ENCODE measurements around the gene ACTN1. TPM values are rescaled to one million over a fixed set of nuclear protein-coding genes. Genes with fewer than 3 reads are reported as not detected.

The ACTN1 gene
- total and polyA plus RNA-seq, 8 donors: 24.4 to 133 (median 49.0) TPM

DNA sequence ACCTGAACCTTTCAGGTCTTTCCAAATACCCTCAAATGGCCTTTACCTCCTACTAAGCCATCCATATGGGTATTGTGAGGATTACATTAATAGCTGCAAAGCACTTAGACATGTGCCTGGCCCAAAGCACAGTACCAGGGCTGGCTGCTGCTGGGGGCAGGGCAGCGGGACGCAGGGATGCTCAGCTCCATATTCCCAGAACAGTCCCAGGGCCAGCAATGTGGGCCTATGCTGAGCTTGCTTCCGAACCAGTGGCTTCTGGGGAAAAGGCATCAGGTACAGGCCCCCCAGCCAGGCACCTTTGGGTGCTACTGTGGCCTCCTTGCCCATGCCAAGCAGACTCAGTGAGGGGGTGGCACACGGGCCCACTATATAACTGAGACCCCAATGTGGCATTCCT is 10.4 kb downstream of the ACTN1 start:
- TF ChIP-seq, protein P1, sequence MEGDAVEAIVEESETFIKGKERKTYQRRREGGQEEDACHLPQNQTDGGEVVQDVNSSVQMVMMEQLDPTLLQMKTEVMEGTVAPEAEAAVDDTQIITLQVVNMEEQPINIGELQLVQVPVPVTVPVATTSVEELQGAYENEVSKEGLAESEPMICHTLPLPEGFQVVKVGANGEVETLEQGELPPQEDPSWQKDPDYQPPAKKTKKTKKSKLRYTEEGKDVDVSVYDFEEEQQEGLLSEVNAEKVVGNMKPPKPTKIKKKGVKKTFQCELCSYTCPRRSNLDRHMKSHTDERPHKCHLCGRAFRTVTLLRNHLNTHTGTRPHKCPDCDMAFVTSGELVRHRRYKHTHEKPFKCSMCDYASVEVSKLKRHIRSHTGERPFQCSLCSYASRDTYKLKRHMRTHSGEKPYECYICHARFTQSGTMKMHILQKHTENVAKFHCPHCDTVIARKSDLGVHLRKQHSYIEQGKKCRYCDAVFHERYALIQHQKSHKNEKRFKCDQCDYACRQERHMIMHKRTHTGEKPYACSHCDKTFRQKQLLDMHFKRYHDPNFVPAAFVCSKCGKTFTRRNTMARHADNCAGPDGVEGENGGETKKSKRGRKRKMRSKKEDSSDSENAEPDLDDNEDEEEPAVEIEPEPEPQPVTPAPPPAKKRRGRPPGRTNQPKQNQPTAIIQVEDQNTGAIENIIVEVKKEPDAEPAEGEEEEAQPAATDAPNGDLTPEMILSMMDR (IDR thresholded peaks at IDR 0.05): no peak
- FAIRE-seq (no peak), ATAC-seq (no peak), DNase-seq (peak in 1 of 6 donors; percentile 37)
- peak overlapping the region in 1 of 4 donors; percentile 24 for H3K27ac ChIP-seq
- WGBS, 2 donors: 92 to 94% methylated on average over 4 of the region's 4 CpGs
- no peak overlapping the region for H3K4me3 ChIP-seq
- no peaks in the 10 kb centered on the region for H3K36me3 ChIP-seq
- intact Hi-C loops (cut with DNase I): no loop called here
- H3K27me3 ChIP-seq: no peaks in the 10 kb centered on the region
- no peaks in the 10 kb centered on the region for H3K9me3 ChIP-seq
- peaks cover 12 to 74% (median 23%) of the 10 kb centered on the region in 3 donors for H3K4me1 ChIP-seq

DNA sequence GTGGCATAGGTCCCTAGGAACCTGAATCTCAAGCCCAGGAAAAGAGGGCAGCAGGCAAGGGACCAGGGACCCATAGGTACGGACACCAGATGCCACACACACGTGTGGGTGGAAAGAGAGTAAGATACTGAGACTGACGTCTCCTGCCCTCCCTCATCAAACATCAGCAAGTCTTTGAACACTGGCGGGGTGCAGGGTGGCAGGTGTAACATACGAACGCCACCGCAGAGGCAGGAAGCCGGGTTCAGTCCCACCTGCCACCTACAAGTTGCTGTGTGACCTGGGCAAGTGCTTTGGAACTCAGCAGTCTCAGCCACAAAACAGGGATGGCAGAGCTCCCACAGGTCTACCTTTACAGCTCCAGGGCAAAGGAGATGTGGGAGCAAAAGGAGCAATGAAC is 11.1 kb downstream of the ACTN1 start:
- Histone ChIP-seq H3K36me3 (no peaks in the 10 kb centered on the region), H3K27ac (peak overlapping the region in 1 of 4 donors; percentile 24), H3K4me1 (peaks cover 12 to 74% (median 23%) of the 10 kb centered on the region in 3 donors), H3K27me3 (no peaks in the 10 kb centered on the region), H3K9me3 (no peaks in the 10 kb centered on the region), H3K4me3 (no peak overlapping the region)
- no peak for FAIRE-seq
- TF ChIP-seq, protein P1 (IDR thresholded peaks at IDR 0.05): no peak
- intact Hi-C loops (cut with DNase I): no loop called here
- ATAC-seq: no peak
- peak in 1 of 6 donors; percentile 35 for DNase-seq
- 82 to 88% methylated on average over 8 of the region's 8 CpGs for WGBS, 2 donors

- DNase-seq: peak in 1 of 6 donors; percentile 26
- Histone ChIP-seq H3K9me3 (no peaks in the 10 kb centered on the region), H3K36me3 (no peaks in the 10 kb centered on the region), H3K4me3 (no peak overlapping the region), H3K4me1 (peaks cover 12 to 74% (median 23%) of the 10 kb centered on the region in 3 donors), H3K27ac (peak overlapping the region in 2 of 4 donors; percentile 24 to 40), H3K27me3 (no peaks in the 10 kb centered on the region)
- intact Hi-C loops (cut with DNase I): no loop called here
- TF ChIP-seq, protein P1 (IDR thresholded peaks at IDR 0.05): no peak
- WGBS, 2 donors: 28 to 30% methylated on average over 3 of the region's 3 CpGs
- ATAC-seq: peak in 3 of 4 donors; percentile 28 to 53 (median 40)
- FAIRE-seq: no peak
Observed at GRCh38 chr14:68967459-68967940, 11.6 kb downstream of the ACTN1 start.

GRCh38 chr14:68966872-68967301 is 12.2 kb downstream of the ACTN1 start:
- TF ChIP-seq, protein P1 (IDR thresholded peaks at IDR 0.05): no peak
- peak overlapping the region; percentile 7 to 41 (median 34) for H3K27ac ChIP-seq
- 38 to 51% methylated on average over 3 of the region's 3 CpGs for WGBS, 2 donors
- H3K9me3 ChIP-seq: no peaks in the 10 kb centered on the region
- no peaks in the 10 kb centered on the region for H3K36me3 ChIP-seq
- ATAC-seq: peak; percentile 7 to 53 (median 48)
- intact Hi-C loops (cut with DNase I): no loop called here
- H3K27me3 ChIP-seq: no peaks in the 10 kb centered on the region
- H3K4me1 ChIP-seq: peaks cover 12 to 74% (median 23%) of the 10 kb centered on the region in 3 donors
- FAIRE-seq: no peak
- peak in 1 of 6 donors; percentile 43 for DNase-seq
- no peak overlapping the region for H3K4me3 ChIP-seq

DNA sequence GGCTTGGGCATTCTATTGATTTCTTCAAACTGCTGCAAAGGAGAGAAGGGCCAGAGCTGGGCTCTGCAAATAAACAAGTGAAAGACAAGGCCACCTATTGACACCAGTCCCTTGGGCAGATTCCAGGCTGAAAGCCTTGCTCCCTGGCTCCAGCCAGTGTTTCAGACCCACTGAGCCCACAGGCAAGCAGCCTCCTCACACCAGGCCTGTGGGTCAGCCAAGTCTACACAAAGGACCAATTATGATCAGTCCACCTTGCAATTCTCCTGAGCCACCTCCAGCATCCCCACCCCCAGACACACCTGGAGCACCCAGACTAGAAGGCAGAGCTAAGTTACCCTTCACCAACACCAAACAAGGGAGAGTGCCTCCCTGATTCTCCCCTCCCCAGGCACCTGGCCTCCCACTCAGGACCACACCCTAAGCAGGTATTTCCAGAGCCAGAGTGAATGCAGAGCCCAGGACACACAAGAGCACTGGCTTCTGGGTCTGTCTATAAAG is 13.8 kb downstream of the ACTN1 start:
- no peaks in the 10 kb centered on the region for H3K27me3 ChIP-seq
- no peaks in the 10 kb centered on the region for H3K36me3 ChIP-seq
- intact Hi-C loops (cut with DNase I): no loop called here
- ATAC-seq: peak; percentile 7 to 59 (median 41)
- peaks cover 12 to 63% (median 23%) of the 10 kb centered on the region in 3 donors for H3K4me1 ChIP-seq
- TF ChIP-seq, protein P1 (IDR thresholded peaks at IDR 0.05): no peak
- H3K4me3 ChIP-seq: no peak overlapping the region
- peak in 1 of 6 donors; percentile 44 for DNase-seq
- peak overlapping the region in 3 of 4 donors; percentile 40 to 55 (median 41) for H3K27ac ChIP-seq
- no peaks in the 10 kb centered on the region for H3K9me3 ChIP-seq
- no peak for FAIRE-seq

Data from pancreas (tissue), 10 donors.